Middle frontal gyrus (tissue), 1 donor: Measurements from ENCODE around the gene PTPRE.

ENCODE experiments used
- DNase-seq: peaks from one replicate; pipeline ENCODE4 v3.0.0-alpha.2; 2015; ENCODE audit warnings: low spot score; ENCODE audit errors: extremely low spot score

The PTPRE gene

DNA sequence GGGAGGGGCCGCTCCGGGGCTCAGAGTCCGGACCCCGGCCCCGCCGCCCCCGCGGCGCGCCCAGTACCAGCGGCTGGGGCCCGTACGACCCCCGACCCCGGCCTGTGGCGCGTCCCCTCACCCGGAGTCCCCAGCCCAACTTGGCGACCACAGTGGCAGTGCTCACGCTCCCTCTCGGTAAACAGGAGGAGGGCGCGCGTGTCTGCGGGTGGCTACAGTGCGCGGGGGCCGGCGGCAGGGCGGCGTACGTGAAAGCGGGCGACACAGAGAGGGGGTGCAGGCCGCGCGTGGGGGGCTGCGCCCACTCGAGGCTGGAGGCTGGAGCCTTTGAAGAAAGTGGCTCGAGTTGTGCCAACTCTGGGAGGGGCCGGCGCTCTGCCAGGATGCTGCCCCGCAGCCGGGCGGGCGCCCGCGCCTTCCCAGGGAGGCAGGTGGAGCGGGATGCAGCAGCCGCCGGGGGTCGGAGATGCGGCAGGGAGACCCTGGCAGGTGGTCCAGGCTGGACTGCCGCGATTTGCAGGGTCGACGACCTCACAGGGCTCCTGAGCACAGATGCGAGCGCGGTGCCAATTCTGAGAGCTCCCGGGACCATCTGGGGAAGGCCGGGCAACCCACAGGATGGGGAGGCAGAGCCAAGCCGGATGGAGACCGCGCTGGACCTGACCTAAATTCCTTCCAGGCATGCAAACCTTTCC, 655 bp downstream of the PTPRE start:
- no peak for DNase-seq

- DNase-seq, result no peak
These were observed 1.4 kb downstream of the PTPRE start for GRCh38 chr10:127908106-127908958.

DNA sequence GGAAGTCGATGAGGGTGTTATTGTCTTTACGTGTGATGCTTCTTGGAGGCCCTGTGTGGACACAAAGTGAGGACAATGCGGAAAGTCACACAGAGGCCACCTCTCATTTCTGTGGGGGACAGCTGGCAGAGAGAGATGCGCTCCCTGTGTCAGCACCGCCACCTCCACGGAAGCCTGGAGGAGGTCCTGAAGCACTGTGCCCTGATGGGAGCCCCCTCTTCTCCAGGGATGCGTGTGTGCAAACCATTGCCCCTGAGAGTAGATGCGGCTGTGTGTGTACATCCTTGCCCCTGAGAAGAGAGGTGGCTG, 2.0 kb downstream of the PTPRE start:
- no peak for DNase-seq

DNA sequence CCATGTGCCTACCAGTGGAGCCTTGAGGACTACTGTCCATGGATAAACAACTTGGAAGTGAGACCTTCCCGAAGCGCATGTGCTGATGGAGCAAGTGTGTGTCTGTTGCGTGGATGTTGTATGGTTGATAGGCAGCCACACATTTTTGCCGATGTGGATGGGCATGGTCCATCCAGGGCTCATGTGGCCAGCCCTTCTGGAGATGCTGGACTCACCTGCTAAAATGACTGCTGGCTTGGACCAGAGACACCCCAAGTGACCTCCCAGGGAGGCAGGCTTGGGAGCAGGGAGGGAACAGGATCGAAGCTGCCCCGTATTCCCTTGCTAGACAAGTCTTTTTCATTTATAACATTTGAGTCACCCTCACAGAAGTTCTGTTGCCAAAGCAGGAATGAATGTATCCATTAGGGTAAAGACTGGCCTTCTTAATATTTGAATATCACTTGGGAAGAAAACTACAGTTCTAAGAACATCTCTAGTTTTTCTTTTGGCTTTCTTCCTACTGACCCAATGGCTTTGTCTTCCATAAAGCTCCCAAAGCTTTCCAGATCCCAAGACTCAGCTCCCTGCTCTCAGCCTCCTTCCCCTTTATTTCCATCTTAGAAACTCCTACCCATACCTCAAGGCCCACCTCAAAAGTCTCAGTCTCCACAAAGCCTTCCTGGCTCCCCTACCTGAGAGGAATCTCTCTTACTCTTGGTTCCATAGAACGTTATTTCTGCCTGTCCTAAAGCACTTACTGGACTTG, 3.0 kb downstream of the PTPRE start:
- DNase-seq, result no peak

DNA sequence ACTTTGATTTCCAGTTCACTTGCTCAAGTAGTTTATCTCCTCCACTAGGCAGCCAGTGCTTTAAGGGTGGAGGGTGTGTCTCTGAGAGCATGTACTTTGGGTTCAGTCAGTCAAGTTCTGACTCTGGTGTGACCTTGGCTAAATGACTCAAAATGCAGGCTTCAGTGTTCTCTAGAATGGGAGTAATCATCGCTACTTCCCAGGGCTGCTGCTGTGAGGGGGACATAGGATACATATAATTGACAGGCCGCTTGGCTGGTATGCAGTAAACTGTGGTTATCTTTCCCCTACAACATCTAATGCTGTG, 3.5 kb downstream of the PTPRE start:
- no peak for DNase-seq

DNA sequence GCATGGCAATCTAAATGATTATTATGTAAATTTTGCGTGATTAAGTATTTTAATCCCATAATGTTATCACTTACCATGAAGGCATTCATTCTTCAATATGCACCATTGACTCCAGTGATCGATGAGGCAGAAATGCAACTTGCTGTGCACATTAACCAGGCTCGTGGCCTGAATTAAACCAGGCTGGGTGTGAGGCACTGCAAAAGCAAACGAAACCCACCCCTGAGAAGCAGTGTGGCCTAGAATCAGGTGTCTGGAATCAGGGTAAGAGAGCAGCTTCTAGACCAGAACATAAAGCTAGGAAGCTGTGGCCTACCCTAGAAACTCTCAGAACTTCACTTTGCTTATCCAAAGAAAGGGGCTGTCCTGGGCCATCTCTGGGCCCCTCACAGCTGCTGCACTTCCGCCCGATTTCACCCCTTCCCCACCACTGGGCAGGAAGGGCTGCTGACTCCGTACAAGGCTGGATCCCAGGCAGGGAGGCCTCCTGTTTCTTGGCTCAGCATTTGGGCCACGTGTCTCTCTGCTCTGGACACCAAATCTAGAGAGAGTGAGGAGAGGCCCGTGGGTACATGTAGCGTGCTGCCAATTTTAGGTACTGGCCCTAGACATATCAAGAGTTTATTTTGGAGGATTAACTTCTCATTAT, 4.4 kb downstream of the PTPRE start:
- DNase-seq, result no peak

DNA sequence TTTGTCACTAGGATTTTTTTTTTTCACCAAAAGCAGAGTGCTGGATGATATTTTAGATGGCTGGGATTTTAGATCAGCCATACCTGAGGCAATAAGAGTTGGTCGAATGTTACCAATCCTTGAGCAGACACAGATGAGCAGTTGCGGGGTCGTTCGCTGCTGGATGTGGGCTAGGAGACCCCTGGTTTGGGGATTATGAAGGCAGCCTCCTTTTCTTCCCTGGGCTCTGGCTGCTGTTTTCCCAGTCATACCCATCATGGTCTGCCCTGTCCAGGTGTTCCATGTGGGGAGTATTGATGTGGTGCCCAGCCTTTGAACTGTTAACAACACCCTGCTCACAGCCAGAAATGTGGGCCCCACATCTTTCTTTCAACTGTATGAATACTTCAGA, 5.0 kb downstream of the PTPRE start:
- DNase-seq, result no peak

GRCh38 chr10:127912607-127913367, 5.9 kb downstream of the PTPRE start:
- no peak for DNase-seq

GRCh38 chr10:127913368-127913759, 6.5 kb downstream of the PTPRE start:
- DNase-seq, result no peak

DNA sequence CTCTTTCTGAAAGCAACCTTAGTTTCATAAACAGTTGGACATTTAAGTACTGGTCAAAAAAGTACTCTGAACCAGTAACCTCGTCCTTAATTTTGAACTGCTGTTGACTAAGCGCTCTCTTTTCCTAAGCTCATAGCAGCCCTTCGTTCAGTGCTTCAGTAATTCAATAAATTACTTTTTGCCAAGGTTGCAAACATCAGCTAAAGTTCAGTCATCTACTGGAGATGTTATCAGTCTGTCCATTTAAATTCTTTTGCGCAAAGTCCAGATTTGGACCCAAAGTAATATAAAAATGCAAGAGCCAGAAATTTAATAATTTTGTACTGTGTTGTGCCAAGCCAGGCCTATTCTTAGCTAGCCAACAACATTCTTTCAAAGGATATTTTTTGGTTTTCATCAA, 8.4 kb downstream of the PTPRE start:
- no peak for DNase-seq

GRCh38 chr10:127916826-127917225, 9.9 kb downstream of the PTPRE start:
- no peak for DNase-seq

DNA sequence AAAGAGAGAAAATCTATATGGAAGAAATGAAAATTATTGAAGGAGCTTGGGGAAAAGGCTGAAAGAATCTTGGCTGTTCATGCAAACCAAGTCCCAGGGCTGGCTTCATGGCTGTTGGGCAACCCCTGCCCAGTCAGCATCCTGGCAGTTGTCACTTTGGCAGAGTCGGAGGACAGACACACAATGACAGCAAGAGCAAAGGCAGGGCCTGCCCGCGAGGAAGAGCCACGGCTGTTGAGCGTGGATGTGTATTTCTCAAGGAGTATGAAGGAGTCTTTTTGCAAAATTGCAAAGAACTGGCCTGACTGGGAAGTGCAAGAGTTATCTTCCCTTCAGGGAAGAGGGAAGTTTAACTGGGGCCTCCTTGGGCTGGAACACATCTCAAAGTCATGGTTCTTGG, 11.7 kb downstream of the PTPRE start:
- no peak for DNase-seq

- DNase-seq, result no peak
These were observed 12.7 kb downstream of the PTPRE start for GRCh38 chr10:127919418-127920271.

DNA sequence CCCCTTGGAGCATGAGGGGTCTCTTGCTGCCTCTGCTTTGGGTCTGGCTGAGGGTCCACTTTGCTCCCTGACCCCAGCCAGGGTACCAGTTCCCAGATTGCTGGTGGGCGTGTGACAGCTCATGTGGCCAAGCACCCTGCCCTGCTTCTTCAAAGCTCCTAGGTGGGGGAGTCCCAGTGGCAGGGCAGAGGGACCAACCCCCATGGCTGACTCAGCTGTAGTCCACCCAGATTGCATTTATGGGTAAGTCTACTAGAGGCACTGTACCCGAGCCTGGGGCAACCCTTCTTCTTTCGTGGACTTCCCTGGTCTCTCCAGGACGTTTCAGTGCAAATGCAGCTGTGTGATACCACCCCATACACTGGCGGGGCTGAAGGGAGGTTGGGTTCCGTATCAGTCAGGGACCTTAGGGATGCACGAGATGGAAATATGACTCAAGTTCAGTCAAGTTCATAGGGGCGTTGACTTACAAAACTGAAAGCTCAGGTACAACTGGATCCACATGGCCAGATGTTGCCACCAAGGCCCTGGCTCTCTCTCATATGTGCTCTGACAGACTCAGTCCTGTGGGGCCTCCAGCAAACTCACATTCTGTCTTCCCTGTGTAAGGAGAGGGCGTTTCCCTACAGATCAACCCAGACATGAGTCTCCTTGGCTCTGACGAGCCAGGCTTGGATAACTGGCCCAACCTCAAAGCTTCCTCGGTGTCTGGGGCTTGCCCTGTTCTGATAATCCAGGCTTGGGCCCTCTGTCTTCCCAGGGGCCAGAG, 13.6 kb downstream of the PTPRE start:
- DNase-seq, result no peak

- DNase-seq, result no peak
These were observed 14.3 kb downstream of the PTPRE start for GRCh38 chr10:127921075-127921752.

DNA sequence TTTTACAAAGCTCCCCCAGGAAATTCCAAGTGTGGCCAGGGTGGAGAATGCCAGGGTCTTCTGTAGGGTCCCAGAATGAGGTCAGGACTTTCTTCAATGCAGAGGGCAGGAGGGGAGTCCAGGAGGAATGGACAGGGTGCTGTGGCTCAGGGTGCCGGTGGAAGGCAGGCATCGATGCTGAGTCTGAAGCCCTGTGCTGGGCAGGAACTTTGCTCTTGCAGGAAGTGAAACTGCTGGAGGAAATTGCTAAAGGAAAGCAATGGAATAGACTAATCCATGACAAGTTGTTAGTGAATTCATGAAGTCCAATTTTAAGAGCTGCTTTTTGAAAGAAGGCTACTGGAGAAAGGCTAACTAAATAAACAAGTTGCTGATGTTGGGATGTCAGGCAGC, 14.8 kb downstream of the PTPRE start:
- DNase-seq, result no peak

- no peak for DNase-seq
These were observed 15.3 kb downstream of the PTPRE start for GRCh38 chr10:127922206-127922605.

- no peak for DNase-seq
These were observed 15.9 kb downstream of the PTPRE start for GRCh38 chr10:127922675-127923366.
